Measurements from ENCODE around the gene GET4. TPM values are rescaled to one million over a fixed set of nuclear protein-coding genes. Genes with fewer than 3 reads are reported as not detected.

Gene GET4
- total RNA-seq, 2 experiments from 2014 or later: 84.4 to 96.4 TPM

DNA sequence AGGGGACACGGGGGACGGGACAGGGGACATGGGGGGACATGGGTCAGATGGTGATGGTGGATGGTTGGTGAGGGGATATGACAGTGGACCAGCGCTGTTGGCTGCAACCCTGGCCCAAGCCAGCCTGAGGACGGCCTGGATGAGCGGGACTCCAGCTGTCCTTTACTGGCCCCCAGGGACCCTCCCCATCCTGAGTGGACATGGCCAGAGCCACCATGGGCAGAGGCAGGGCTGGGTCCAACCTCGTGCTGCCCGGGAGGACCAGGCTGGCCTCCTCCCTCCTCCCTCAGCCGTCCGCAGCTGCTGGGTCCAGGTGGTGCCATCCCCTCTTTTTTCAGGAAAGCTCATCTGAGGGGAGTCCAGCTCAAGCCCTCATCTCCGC lies 30.4 kb downstream of the GET4 start:
- ChIA-PET POLR2A (interaction anchor here (1.7 to 4.4 kb wide), 2 partner anchors 17 to 68 kb away, joined by 11 to 23 read pairs; partner anchors contain the start of gene COX19), CTCF (interaction anchor here (0.9 kb wide), 1 partner anchor 86 kb away, joined by 3 read pairs; no protein-coding TSS in a partner anchor)
- Mint-ChIP-seq H3K4me1 (ENCODE audit: low read depth) (peaks cover 11% of the 10 kb centered on the region), H3K4me3 (no peak overlapping the region), H3K27ac (no peak overlapping the region), H3K27me3 (peaks cover 9% of the 10 kb centered on the region), H3K36me3 (ENCODE audit: low read depth) (no peaks in the 10 kb centered on the region), H3K9me3 (no peaks in the 10 kb centered on the region)
- intact Hi-C loops (cut with DNase I, micrococcal nuclease): loop anchor here in 1 of 2 experiments (5.0 kb wide), 1 partner anchor 161 kb away; no protein-coding TSS in a partner anchor
- peaks cover 30% of the 10 kb centered on the region for H3K4me1 ChIP-seq (ENCODE audit: insufficient read depth, low read length)
- H3K4me3 ChIP-seq (ENCODE audit: low read length): no peak overlapping the region
- H3K27ac ChIP-seq (ENCODE audit: low read depth in 1 of 2, low read length in 2 of 2): no peak overlapping the region
- no peaks in the 10 kb centered on the region for H3K36me3 ChIP-seq (ENCODE audit: insufficient read depth, low read length)
- ATAC-seq (ENCODE audit: poor library complexity) (no peak), DNase-seq (peak in 1 of 14 experiments; percentile 40)
- TF ChIP-seq, protein P1, sequence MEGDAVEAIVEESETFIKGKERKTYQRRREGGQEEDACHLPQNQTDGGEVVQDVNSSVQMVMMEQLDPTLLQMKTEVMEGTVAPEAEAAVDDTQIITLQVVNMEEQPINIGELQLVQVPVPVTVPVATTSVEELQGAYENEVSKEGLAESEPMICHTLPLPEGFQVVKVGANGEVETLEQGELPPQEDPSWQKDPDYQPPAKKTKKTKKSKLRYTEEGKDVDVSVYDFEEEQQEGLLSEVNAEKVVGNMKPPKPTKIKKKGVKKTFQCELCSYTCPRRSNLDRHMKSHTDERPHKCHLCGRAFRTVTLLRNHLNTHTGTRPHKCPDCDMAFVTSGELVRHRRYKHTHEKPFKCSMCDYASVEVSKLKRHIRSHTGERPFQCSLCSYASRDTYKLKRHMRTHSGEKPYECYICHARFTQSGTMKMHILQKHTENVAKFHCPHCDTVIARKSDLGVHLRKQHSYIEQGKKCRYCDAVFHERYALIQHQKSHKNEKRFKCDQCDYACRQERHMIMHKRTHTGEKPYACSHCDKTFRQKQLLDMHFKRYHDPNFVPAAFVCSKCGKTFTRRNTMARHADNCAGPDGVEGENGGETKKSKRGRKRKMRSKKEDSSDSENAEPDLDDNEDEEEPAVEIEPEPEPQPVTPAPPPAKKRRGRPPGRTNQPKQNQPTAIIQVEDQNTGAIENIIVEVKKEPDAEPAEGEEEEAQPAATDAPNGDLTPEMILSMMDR (IDR thresholded peaks at IDR 0.05): no peak
- H3K9me3 ChIP-seq (ENCODE audit: control insufficient read depth in 1 of 2, insufficient read depth in 1 of 2, low read length in 2 of 2): no peaks in the 10 kb centered on the region
- no peaks in the 10 kb centered on the region for H3K27me3 ChIP-seq (ENCODE audit: control insufficient read depth in 1 of 2, insufficient read depth in 2 of 2, low read length in 2 of 2)

DNA sequence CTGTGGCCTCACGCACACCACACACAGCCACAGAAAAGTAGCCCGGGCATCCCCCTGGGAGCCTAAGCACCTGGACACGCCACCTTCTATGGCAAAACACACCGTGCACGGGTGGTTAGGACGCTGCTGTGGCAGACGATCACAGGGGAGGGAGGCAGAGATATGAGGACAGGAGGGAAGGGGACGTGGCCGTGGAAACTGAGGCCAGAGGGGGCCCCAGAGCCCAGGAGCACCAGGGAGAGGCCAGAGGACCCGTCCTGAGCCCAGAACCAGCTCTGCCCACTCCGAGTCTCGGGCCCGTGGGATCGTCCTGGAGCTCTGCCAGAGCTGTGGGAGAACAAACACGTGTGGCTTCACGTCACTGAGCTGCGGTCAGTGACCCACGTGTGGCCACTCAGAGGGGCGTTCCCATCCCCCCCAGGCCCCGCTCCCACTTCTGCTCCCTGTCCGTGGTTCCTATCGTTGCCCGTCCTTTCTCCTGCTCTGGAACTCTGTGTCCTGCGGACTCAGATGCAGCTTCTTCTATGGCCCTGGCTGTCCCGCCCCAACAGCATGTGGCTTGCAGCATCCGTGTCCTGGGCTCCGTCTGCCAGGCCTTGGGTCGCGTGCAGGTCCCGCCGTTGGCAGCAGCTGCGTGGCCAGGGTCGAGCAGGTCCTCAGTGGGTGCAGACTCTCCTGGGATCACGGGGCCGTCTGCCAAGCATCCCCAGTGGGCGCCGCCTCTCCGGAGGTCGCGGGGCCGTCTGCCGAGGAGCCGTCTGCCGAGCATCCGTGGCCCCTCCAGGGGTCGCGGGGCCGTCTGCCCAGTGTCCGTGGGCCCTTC lies 31.0 kb downstream of the GET4 start:
- Histone ChIP-seq H3K27me3 (ENCODE audit: control insufficient read depth in 1 of 2, insufficient read depth in 2 of 2, low read length in 2 of 2) (no peaks in the 10 kb centered on the region), H3K4me1 (ENCODE audit: insufficient read depth, low read length) (peaks cover 30% of the 10 kb centered on the region), H3K9me3 (ENCODE audit: control insufficient read depth in 1 of 2, insufficient read depth in 1 of 2, low read length in 2 of 2) (no peaks in the 10 kb centered on the region), H3K4me3 (ENCODE audit: low read length) (no peak overlapping the region), H3K36me3 (ENCODE audit: insufficient read depth, low read length) (no peaks in the 10 kb centered on the region), H3K27ac (ENCODE audit: low read depth in 1 of 2, low read length in 2 of 2) (no peak overlapping the region)
- H3K9me3 Mint-ChIP-seq: no peaks in the 10 kb centered on the region
- no peaks in the 10 kb centered on the region for H3K36me3 Mint-ChIP-seq (ENCODE audit: low read depth)
- peak in 3 of 14 experiments; percentile 46 to 57 (median 53) for DNase-seq
- peaks cover 11% of the 10 kb centered on the region for H3K4me1 Mint-ChIP-seq (ENCODE audit: low read depth)
- CTCF ChIA-PET: interaction anchor here (0.9 to 2.1 kb wide), 3 partner anchors 16 to 86 kb away, joined by 3 to 9 read pairs (median 8); no protein-coding TSS in a partner anchor
- intact Hi-C loops (cut with DNase I, micrococcal nuclease): loop anchor here in 1 of 2 experiments (5.0 kb wide), 1 partner anchor 160 kb away; no protein-coding TSS in a partner anchor
- POLR2A ChIA-PET: interaction anchor here (0.8 to 4.4 kb wide), 3 partner anchors 16 to 68 kb away, joined by 3 to 23 read pairs (median 11); partner anchors contain the start of gene COX19
- H3K4me3 Mint-ChIP-seq: no peak overlapping the region
- peak; percentile 9 for ATAC-seq (ENCODE audit: poor library complexity)
- H3K27me3 Mint-ChIP-seq: peaks cover 8% of the 10 kb centered on the region
- no peak overlapping the region for H3K27ac Mint-ChIP-seq
- TF ChIP-seq, protein P1 (IDR thresholded peaks at IDR 0.05): no peak

DNA sequence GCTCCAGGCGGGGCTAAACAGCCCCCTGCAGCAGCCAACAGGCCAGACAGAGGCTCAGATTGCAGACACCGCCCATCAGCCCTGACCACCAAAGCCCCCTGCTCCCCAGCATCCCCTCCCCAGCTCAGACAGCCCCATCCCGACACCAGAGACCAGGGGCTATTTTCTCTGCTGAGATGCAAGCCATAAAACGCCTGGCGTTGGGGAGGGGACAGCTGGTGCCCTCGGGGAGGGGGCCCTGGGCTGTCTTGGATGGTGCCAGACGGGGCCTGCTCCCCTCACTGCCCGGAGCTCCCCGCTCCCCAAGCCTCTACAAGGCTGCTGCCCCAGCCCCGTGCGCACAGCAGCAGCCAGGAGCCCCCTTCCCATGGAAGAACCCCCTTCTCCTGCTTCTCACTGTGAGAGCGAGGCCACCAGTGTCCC lies 31.8 kb downstream of the GET4 start:
- H3K4me1 Mint-ChIP-seq (ENCODE audit: low read depth): peaks cover 11% of the 10 kb centered on the region

More for the DNA sequence above, 31.8 kb downstream of the GET4 start:
- intact Hi-C loops (cut with DNase I, micrococcal nuclease): loop anchor here (1.0 to 5.0 kb wide), 4 partner anchors 13 to 159 kb away; partner anchors contain the start of gene COX19 (in 1 of the 2)
- ATAC-seq (ENCODE audit: poor library complexity): peak; percentile 9
- TF ChIP-seq, protein P1 (IDR thresholded peaks at IDR 0.05): no peak
- H3K27me3 ChIP-seq (ENCODE audit: control insufficient read depth in 1 of 2, insufficient read depth in 2 of 2, low read length in 2 of 2): no peaks in the 10 kb centered on the region
- H3K9me3 ChIP-seq (ENCODE audit: control insufficient read depth in 1 of 2, insufficient read depth in 1 of 2, low read length in 2 of 2): no peaks in the 10 kb centered on the region
- CTCF ChIA-PET: interaction anchor here (1.1 to 2.5 kb wide), 5 partner anchors 15 to 157 kb away, joined by 8 to 13 read pairs (median 9); partner anchors contain the start of gene ADAP1
- POLR2A ChIA-PET: interaction anchor here (0.8 to 4.4 kb wide), 4 partner anchors 15 to 67 kb away, joined by 3 to 27 read pairs (median 17); partner anchors contain the start of gene COX19
- peaks cover under 1% of the 10 kb centered on the region for H3K27me3 Mint-ChIP-seq
- H3K27ac ChIP-seq (ENCODE audit: low read depth in 1 of 2, low read length in 2 of 2): no peak overlapping the region
- no peaks in the 10 kb centered on the region for H3K36me3 ChIP-seq (ENCODE audit: insufficient read depth, low read length)
- no peak overlapping the region for H3K4me3 ChIP-seq (ENCODE audit: low read length)
- DNase-seq: no peak
- H3K27ac Mint-ChIP-seq: no peak overlapping the region
- H3K4me3 Mint-ChIP-seq: peak overlapping the region; percentile 11
- H3K4me1 ChIP-seq (ENCODE audit: insufficient read depth, low read length): peaks cover 30% of the 10 kb centered on the region
- no peaks in the 10 kb centered on the region for H3K36me3 Mint-ChIP-seq (ENCODE audit: low read depth)
- no peaks in the 10 kb centered on the region for H3K9me3 Mint-ChIP-seq

Data from CD4-positive, alpha-beta T cell (primary cell).